A549 (cell line): Measurements from ENCODE around the gene GZMM. TPM values are rescaled to one million over a fixed set of nuclear protein-coding genes. Genes with fewer than 3 reads are reported as not detected.

Experiments
- ATAC-seq, 2 experiments: fragments of 200-7000 bp in 1 of 2; fragments of >200 bp in 1 of 2; cut with Nextera tagmentation in 1 of 2; cut with Tn5 transposase in 1 of 2; 3 replicates each; pipeline versions ENCODE4 v1.8.0 to v1.9.1; 2018 to 2020; ENCODE audit warnings: mild to moderate bottlenecking in 1 of 2, moderate library complexity in 1 of 2
- CTCF ChIA-PET: fragments of 300-600 bp; sonication (Branson Sonifier 250); formaldehyde crosslinking; extraction: SDS; loops from one replicate; lab custom pipeline; 2021; ENCODE audit warnings: antibody characterized with exemption, inconsistent platforms; lab: Yijun Ruan, JAX
- POLR2A ChIA-PET: fragments of 350-600 bp; formaldehyde crosslinking; extraction: SDS; loops from one replicate; lab custom pipeline; 2021; ENCODE audit warnings: antibody characterized with exemption, inconsistent platforms; lab: Yijun Ruan, JAX
- DNase-seq, 2 experiments: peaks; one replicate each; pipeline versions ENCODE4 v3.0.0 to v3.0.0-alpha.2; 2011 to 2016; ENCODE audit warnings: low read depth in 1 of 2, low spot score in 1 of 2
- FAIRE-seq: peaks from 2 replicates; lab custom pipeline; 2011; peaks lifted over from hg19 to GRCh38; lab: Jason Lieb, UNC
- H3K27ac ChIP-seq, 2 experiments: fragments of >200 bp; sonication (Bioruptor Twin); formaldehyde crosslinking; 3 replicates each; pipeline ENCODE4 v1.5.1; 2016 to 2017
- H3K4me1 ChIP-seq: fragments of >200 bp; sonication (Bioruptor Twin); formaldehyde crosslinking; 3 replicates; pipeline ENCODE4 v1.6.1; 2016
- H3K4me2 ChIP-seq: fragments of >200 bp; sonication (Bioruptor Twin); formaldehyde crosslinking; 3 replicates; pipeline ENCODE4 v1.6.1; 2016
- H3K4me3 ChIP-seq: fragments of >200 bp; sonication (Bioruptor Twin); formaldehyde crosslinking; 3 replicates; pipeline ENCODE4 v1.5.1; 2016
- H3K9me3 ChIP-seq: fragments of >200 bp; sonication (Bioruptor Twin); formaldehyde crosslinking; 3 replicates; pipeline ENCODE4 v1.6.1; 2016
- CBX2 ChIP-seq: fragments of 200-600 bp; sonication (generic); IDR thresholded peaks from 2 replicates; pipeline ENCODE4 v1.6.1; 2016; ENCODE audit warnings: low read depth, mild to moderate bottlenecking, borderline replicate concordance
- CBX8 ChIP-seq: fragments of 200-600 bp; sonication (generic); IDR thresholded peaks from 2 replicates; pipeline ENCODE4 v1.6.1; 2016
- CEBPB ChIP-seq, 2 experiments: fragments of >200 bp in 1 of 2; sonication (Bioruptor Twin) in 1 of 2; formaldehyde crosslinking in 1 of 2; IDR thresholded peaks; 2 replicates each; pipeline ENCODE4 v1.6.1; 2012 to 2016
- CHD4 ChIP-seq: fragments of 200-600 bp; sonication (generic); IDR thresholded peaks from 2 replicates; pipeline ENCODE4 v1.6.1; 2016; ENCODE audit warnings: antibody characterized with exemption, mild to moderate bottlenecking, borderline replicate concordance
- FOSL2 ChIP-seq, 2 experiments: fragments of 450-650 bp in 1 of 2; fragments of >200 bp in 1 of 2; sonication (Bioruptor Twin) in 1 of 2; formaldehyde crosslinking; IDR thresholded peaks; 2 replicates each; pipeline versions ENCODE4 v1.5.0 to v1.6.1; 2016 to 2020; ENCODE audit warnings: mild to moderate bottlenecking in 1 of 2, moderate library complexity in 1 of 2
- MYC ChIP-seq: IDR thresholded peaks from 2 replicates; pipeline ENCODE4 v1.6.1; 2012; ENCODE audit warnings: mild to moderate bottlenecking, inconsistent platforms, low read length, improper control_type of control experiment, borderline replicate concordance
- NPAS2 ChIP-seq: fragments of 250-450 bp; sonication (Bioruptor Pico); IDR thresholded peaks from 2 replicates; pipeline ENCODE4 v1.8.0; 2022; ENCODE audit warnings: mild to moderate bottlenecking, moderate library complexity, borderline replicate concordance
- RAD21 ChIP-seq, 2 experiments: fragments of >200 bp in 1 of 2; sonication (Bioruptor Twin) in 1 of 2; formaldehyde crosslinking in 1 of 2; IDR thresholded peaks in 1 of 2; conservative IDR thresholded peaks in 1 of 2; 2 replicates in 1 of 2; 3 replicates in 1 of 2; pipeline ENCODE4 v1.6.1; 2012 to 2018; ENCODE audit warnings: inconsistent platforms in 1 of 2
- RARB ChIP-seq: fragments of 250-450 bp; sonication (Bioruptor Pico); IDR thresholded peaks from 2 replicates; pipeline ENCODE4 v1.8.0; 2021; ENCODE audit warnings: mild to moderate bottlenecking, moderate library complexity
- SMC3 ChIP-seq: fragments of >200 bp; sonication (Bioruptor Twin); formaldehyde crosslinking; IDR thresholded peaks from 3 replicates; pipeline ENCODE4 v1.6.1; 2018; ENCODE audit warnings: inconsistent platforms
- WGBS: methylation state at CpG from one replicate; pipeline ENCODE4 v1.1.6; 2017; ENCODE audit errors: missing lambda C conversion rate; 5-methylcytosine and 5-hydroxymethylcytosine counted together
- polyA plus RNA-seq, 4 experiments: library from polyadenylated mRNA; depleted of rRNA in 3 of 4; stranded (reverse); fragments of >200 nt; fragmentation: RNase III in 1 of 4; extraction: RNeasy Plus Mini Kit Qiagen cat#74134 plus additional on column Dnase treatment in 1 of 4; gene quantifications; 2 replicates in 3 of 4; 3 replicates in 1 of 4; pipeline ENCODE4 v1.2.3, GENCODE V29; 2011 to 2017
- TF ChIP-seq, protein P1 (sequence below): IDR thresholded peaks from 2 replicates; pipeline ENCODE4 v1.6.1; 2012
- TF ChIP-seq, protein P2 (sequence below): fragments of >200 bp; sonication (Bioruptor Twin); formaldehyde crosslinking; IDR thresholded peaks from 3 replicates; pipeline ENCODE4 v1.5.1; 2016
- TF ChIP-seq, protein P3 (sequence below): fragments of 450-650 bp; IDR thresholded peaks from 2 replicates; pipeline ENCODE4 v1.6.1; 2014; ENCODE audit warnings: antibody characterized with exemption
- TF ChIP-seq, protein P4 (sequence below): fragments of >200 bp; sonication (Bioruptor Twin); formaldehyde crosslinking; IDR thresholded peaks from 2 replicates; pipeline ENCODE4 v1.6.1; 2016

GZMM gene
- polyA plus RNA-seq, 2 of the 4 experiments (the other 2 are of a cell fraction) = not detected

DNA sequence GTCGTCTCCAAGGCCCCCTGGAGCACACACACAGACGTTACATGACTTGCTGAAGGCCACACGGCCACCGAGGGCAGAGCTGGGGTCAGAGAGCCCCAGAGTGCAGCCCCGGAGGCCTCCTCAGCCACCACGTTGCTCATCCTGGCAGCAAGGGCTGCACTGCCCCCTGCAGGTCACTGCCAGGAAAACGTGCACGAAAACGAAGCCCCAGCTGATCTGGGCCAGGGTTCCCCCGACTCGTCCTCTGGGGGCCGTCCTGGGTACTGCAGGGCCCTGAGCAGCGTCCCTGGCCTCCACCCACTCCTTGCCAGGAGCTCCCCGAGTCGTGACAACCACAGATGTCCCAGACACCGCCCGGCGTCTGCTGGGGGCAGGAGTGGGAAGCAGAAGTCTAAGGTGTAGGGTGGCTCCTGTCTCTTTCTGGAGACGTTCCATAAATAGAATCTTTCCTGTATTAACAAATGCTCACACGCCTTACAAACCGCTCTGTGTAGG, 33.2 kb upstream of the GZMM start:
- H3K4me3 ChIP-seq = no peak overlapping the region
- POLR2A ChIA-PET = interaction anchor here (0.7 to 1.4 kb wide), 2 partner anchors 13 to 21 kb away, joined by 3 to 4 read pairs; partner anchors contain the start of gene CDC34
- H3K9me3 ChIP-seq = no peaks in the 10 kb centered on the region
- DNase-seq (peak; percentile 54 to 87), FAIRE-seq (no peak), ATAC-seq (peak; percentile 14 to 52; a peak in 5 of 6 replicates)
- 61% methylated on average over 4 of the region's 21 CpGs for WGBS
- H3K27ac ChIP-seq = no peak overlapping the region
- H3K4me2 ChIP-seq = no peak overlapping the region
- no peak for TF ChIP-seq NPAS2 (CRISPR knock-in tag)
- TF ChIP-seq SMC3 = peak; percentile 15; the same call in 2 of the 3 replicates
- TF ChIP-seq, protein P1, sequence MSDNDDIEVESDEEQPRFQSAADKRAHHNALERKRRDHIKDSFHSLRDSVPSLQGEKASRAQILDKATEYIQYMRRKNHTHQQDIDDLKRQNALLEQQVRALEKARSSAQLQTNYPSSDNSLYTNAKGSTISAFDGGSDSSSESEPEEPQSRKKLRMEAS = peak; percentile 70
- TF ChIP-seq RAD21 (conservative IDR thresholded peaks at IDR 0.05 in 1 of 2, IDR thresholded peaks at IDR 0.05 in 1 of 2) = peak; percentile 44 to 53
- TF ChIP-seq, protein P2, sequence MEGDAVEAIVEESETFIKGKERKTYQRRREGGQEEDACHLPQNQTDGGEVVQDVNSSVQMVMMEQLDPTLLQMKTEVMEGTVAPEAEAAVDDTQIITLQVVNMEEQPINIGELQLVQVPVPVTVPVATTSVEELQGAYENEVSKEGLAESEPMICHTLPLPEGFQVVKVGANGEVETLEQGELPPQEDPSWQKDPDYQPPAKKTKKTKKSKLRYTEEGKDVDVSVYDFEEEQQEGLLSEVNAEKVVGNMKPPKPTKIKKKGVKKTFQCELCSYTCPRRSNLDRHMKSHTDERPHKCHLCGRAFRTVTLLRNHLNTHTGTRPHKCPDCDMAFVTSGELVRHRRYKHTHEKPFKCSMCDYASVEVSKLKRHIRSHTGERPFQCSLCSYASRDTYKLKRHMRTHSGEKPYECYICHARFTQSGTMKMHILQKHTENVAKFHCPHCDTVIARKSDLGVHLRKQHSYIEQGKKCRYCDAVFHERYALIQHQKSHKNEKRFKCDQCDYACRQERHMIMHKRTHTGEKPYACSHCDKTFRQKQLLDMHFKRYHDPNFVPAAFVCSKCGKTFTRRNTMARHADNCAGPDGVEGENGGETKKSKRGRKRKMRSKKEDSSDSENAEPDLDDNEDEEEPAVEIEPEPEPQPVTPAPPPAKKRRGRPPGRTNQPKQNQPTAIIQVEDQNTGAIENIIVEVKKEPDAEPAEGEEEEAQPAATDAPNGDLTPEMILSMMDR = peak; percentile 65
- peak; percentile 69; the same call in 1 of the 2 replicates for TF ChIP-seq MYC
- TF ChIP-seq, all 56 proteins: peak for 5
- H3K4me1 ChIP-seq = peaks cover 4% of the 10 kb centered on the region; the same call in 1 of the 3 replicates
- CTCF ChIA-PET = interaction anchor here (0.7 to 3.5 kb wide), 18 partner anchors 10 to 224 kb away, joined by 3 to 42 read pairs (median 3); partner anchors contain the start of gene CDC34

DNA sequence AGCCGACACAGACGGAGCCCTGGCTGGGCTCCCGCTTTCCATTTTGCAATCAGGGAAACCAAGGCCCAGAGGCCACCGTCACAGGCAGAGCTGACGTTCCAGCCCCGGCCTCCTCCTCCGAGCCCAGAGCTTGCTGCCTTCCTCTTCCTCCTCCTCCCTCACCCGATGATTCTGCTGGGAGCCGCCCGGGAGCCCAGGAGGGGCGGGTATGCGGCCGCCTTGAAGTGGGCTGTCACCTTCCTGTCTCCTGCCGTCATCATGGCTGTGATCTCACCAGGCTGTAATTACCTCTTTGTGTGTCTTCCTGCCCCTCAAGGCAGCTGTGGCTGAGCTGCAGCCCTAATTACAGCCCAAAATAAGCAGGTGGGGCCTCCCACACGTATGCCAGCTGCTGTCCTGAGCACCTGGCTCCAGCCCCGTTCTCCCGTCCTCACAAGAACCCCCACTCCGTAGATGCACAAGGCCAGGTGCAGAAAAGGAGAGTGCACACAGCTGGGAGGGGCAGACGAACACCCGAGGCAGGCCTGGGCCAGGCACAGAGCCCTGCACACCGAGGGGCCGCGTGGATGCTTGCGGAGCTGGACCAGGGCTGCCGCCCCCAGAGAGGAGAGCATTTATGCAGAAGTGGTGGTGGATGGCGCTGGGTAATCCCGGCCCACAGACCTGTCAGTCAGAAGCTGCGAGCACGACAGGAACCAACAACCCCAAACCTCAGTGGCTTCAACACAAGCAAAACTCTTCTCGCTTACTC, 32.6 kb upstream of the GZMM start:
- H3K4me3 ChIP-seq = no peak overlapping the region
- no peak for ATAC-seq
- no peak for TF ChIP-seq RARB (CRISPR knock-in tag)
- no peak for TF ChIP-seq CEBPB (IDR thresholded peaks at IDR 0.05)
- TF ChIP-seq, protein P3, sequence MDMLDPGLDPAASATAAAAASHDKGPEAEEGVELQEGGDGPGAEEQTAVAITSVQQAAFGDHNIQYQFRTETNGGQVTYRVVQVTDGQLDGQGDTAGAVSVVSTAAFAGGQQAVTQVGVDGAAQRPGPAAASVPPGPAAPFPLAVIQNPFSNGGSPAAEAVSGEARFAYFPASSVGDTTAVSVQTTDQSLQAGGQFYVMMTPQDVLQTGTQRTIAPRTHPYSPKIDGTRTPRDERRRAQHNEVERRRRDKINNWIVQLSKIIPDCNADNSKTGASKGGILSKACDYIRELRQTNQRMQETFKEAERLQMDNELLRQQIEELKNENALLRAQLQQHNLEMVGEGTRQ = no peak
- no peak for TF ChIP-seq CBX8
- TF ChIP-seq CHD4 = no peak
- TF ChIP-seq SMC3 = no peak
- TF ChIP-seq, protein P4, sequence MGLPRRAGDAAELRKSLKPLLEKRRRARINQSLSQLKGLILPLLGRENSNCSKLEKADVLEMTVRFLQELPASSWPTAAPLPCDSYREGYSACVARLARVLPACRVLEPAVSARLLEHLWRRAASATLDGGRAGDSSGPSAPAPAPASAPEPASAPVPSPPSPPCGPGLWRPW = no peak
- TF ChIP-seq, protein P2 = no peak
- no peak for TF ChIP-seq FOSL2 (IDR thresholded peaks at IDR 0.05)
- no peak for TF ChIP-seq FOSL2 (CRISPR knock-in tag; IDR thresholded peaks at IDR 0.05)
- no peak for TF ChIP-seq CBX2
- POLR2A ChIA-PET = interaction anchor here (1.4 kb wide), 1 partner anchor 20 kb away, joined by 4 read pairs; the partner anchor contains the start of gene CDC34
- no peak for FAIRE-seq
- no peaks in the 10 kb centered on the region for H3K9me3 ChIP-seq
- CTCF ChIA-PET = interaction anchor here (0.9 to 3.5 kb wide), 15 partner anchors 10 to 225 kb away, joined by 3 to 42 read pairs (median 4); partner anchors contain the start of gene CDC34
- H3K4me1 ChIP-seq = peaks cover 4% of the 10 kb centered on the region; the same call in 1 of the 3 replicates
- DNase-seq = no peak
- H3K27ac ChIP-seq = no peak overlapping the region
- 91% methylated on average over 19 of the region's 30 CpGs for WGBS
- no peak overlapping the region for H3K4me2 ChIP-seq
